ENCODE results near the gene DENND2D. TPM values are rescaled to one million over a fixed set of nuclear protein-coding genes. Genes with fewer than 3 reads are reported as not detected.

The DENND2D gene
- total and polyA plus RNA-seq, 12 donors: 37.0 to 62.9 (median 42.7) TPM

GRCh38 chr1:111182052-111182451, 18.4 kb downstream of the DENND2D start:
- WGBS, 4 donors: 94 to 98% (median 96%) methylated on average over 2 of the region's 2 CpGs
- TF ChIP-seq, protein P1, sequence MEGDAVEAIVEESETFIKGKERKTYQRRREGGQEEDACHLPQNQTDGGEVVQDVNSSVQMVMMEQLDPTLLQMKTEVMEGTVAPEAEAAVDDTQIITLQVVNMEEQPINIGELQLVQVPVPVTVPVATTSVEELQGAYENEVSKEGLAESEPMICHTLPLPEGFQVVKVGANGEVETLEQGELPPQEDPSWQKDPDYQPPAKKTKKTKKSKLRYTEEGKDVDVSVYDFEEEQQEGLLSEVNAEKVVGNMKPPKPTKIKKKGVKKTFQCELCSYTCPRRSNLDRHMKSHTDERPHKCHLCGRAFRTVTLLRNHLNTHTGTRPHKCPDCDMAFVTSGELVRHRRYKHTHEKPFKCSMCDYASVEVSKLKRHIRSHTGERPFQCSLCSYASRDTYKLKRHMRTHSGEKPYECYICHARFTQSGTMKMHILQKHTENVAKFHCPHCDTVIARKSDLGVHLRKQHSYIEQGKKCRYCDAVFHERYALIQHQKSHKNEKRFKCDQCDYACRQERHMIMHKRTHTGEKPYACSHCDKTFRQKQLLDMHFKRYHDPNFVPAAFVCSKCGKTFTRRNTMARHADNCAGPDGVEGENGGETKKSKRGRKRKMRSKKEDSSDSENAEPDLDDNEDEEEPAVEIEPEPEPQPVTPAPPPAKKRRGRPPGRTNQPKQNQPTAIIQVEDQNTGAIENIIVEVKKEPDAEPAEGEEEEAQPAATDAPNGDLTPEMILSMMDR (IDR thresholded peaks at IDR 0.05): no peak
- TF ChIP-seq POLR2A (IDR thresholded peaks at IDR 0.05): no peak

DNA sequence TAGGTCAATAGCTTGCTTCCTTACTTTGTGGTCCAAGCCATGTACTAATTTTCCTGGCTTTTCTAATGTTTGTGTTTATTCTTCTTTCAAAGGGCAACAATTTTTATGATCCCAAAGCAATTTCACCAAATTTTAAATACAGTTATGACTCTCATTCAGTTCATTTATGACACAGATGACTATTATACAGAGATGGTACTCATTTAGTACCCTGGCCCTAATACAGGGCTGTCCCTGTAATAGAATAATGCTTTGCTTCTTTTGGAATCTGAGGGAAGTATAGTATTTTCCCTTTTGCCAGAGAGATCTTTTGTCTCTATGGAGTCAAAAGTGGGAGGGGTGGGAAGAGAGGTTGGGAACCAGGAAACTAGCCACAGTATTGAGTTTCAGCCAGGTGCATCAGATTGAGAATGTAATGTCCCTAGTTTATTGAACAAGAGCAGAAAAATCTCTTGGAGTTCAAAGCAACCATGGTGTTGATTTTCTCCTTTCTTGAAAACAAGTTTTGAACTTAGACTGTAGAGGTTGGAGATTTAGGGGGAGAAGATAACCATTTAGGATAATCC, 20.4 kb downstream of the DENND2D start:
- Histone ChIP-seq H3K27me3 (no peaks in the 10 kb centered on the region), H3K27ac (no peak overlapping the region), H3K9me3 (replicated peaks in 1 of 3) (no peaks in the 10 kb centered on the region), H3K4me3 (no peak overlapping the region), H3K4me1 (replicated peaks in 1 of 2) (no peaks in the 10 kb centered on the region), H3K36me3 (replicated peaks in 1 of 2) (peaks cover 0 to 30% of the 10 kb centered on the region in 2 donors)
- no peak for DNase-seq
- intact Hi-C loops (cut with DNase I): no loop called here
- TF ChIP-seq, protein P1 (IDR thresholded peaks at IDR 0.05): no peak
- no peak for TF ChIP-seq POLR2A (IDR thresholded peaks at IDR 0.05)

More at GRCh38 chr1:111182052-111182451, 18.4 kb downstream of the DENND2D start:
- H3K4me1 ChIP-seq (replicated peaks in 1 of 2): no peaks in the 10 kb centered on the region
- H3K27me3 ChIP-seq: no peaks in the 10 kb centered on the region
- no peak overlapping the region for H3K27ac ChIP-seq
- no peaks in the 10 kb centered on the region for H3K9me3 ChIP-seq (replicated peaks in 1 of 3)
- DNase-seq: no peak
- intact Hi-C loops (cut with DNase I): no loop called here
- H3K4me3 ChIP-seq: no peak overlapping the region
- peaks cover 0 to 36% of the 10 kb centered on the region in 2 donors for H3K36me3 ChIP-seq (replicated peaks in 1 of 2)

DNA sequence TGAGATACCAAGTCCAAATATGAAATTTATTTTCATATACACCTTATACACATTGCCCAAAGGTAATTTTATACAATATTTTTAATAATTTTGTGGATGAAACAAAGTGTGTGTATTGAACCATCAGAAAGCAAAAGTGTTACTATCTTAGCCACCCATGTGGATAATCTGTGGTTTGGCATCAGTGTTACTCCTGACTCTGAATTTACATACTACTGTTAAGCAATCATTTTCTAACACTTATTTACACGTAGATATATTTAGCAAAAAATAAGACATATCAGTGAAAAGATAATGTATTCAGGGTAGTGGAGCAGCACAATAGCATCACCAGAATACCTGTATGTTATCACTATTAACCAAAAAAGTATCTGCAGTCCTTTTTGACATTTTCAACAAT, 23.8 kb downstream of the DENND2D start:
- TF ChIP-seq, protein P1 (IDR thresholded peaks at IDR 0.05): no peak
- TF ChIP-seq POLR2A (IDR thresholded peaks at IDR 0.05): no peak
- intact Hi-C loops (cut with DNase I): no loop called here

DNA sequence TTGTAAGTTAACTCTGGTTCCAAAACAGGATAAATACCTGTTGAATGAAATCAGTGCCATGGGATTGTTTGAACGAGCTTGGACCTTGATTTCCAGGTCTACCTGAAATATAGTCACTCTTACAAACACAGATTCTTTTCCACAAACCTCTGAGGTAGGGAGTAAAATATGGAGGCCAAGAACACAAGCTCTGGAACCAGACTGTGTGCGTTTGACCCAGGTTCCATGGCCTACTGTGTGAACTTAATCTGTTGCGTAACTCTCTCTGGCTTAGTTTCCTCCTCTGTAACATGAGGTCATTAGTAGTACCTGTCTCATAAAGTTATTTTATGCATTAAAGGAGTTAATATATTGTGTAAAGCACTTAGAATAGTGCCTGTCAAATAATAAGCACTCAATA, 25.1 kb downstream of the DENND2D start:
- Histone ChIP-seq H3K36me3 (replicated peaks in 1 of 2) (peaks cover 0 to 6% of the 10 kb centered on the region in 2 donors), H3K27ac (no peak overlapping the region), H3K4me3 (no peak overlapping the region), H3K9me3 (replicated peaks in 1 of 3) (no peaks in the 10 kb centered on the region), H3K27me3 (no peaks in the 10 kb centered on the region), H3K4me1 (replicated peaks in 1 of 2) (no peaks in the 10 kb centered on the region)
- intact Hi-C loops (cut with DNase I): no loop called here
- no peak for DNase-seq
- TF ChIP-seq, protein P1 (IDR thresholded peaks at IDR 0.05): no peak
- TF ChIP-seq POLR2A (IDR thresholded peaks at IDR 0.05): no peak
- 91 to 95% (median 93%) methylated on average over 3 of the region's 3 CpGs for WGBS, 4 donors

More for the DNA sequence above, 23.8 kb downstream of the DENND2D start:
- Histone ChIP-seq H3K4me1 (replicated peaks in 1 of 2) (no peaks in the 10 kb centered on the region), H3K4me3 (no peak overlapping the region), H3K9me3 (replicated peaks in 1 of 3) (no peaks in the 10 kb centered on the region), H3K27ac (no peak overlapping the region), H3K36me3 (replicated peaks in 1 of 2) (peaks cover 0 to 6% of the 10 kb centered on the region in 2 donors), H3K27me3 (no peaks in the 10 kb centered on the region)
- WGBS, 4 donors: 71 to 91% (median 75%) methylated on average over 1 of the region's 1 CpG
- DNase-seq: no peak
